ENCODE data around the gene CDK2AP2.

DNA sequence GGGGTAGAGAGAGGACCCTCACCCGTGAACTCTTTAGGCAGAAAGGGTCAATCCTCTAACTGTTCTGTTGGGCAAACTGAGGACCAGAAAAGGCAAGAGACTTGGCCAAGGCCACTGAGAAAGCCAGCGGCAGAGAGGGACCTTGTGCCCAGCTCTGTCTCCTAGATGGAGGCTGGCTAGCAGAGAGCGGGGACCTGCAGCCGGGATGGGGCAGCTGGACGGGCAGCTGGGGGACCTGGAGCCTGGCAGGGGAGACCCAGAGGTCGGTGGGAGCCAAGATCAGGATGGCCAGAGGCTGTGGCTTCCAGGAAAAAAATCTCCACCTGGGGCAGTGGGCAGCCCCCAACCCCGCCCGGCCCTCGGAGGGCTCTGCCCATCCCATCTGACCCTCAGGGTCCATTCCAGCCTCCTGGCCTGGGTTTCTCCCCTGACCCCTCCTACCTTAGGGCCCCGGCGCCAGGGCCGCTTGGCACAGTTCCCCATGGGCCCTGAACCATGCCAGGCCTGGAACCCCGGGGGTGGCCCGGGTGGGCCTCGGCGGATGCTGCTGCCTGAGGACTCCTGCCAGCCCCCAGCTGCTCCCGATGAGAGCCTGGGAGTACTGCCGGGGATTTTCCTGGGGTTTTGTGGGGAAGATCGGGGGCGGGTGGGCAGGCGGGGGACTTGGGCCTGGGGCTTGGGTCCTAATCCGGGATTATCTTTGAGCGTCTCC lies 15.0 kb upstream of the CDK2AP2 start, which contains the start of gene CABP2:
- TF ChIP-seq NRF1 (IDR thresholded peaks at IDR 0.05; ENCODE audit: low read depth, low read length) (no peak), CHD2 (IDR thresholded peaks at IDR 0.05; ENCODE audit: low read length, partially characterized antibody) (no peak), POLR2AphosphoS5 (IDR thresholded peaks at IDR 0.05; ENCODE audit: low read depth, low read length) (no peak)
- TF ChIP-seq, protein P1, sequence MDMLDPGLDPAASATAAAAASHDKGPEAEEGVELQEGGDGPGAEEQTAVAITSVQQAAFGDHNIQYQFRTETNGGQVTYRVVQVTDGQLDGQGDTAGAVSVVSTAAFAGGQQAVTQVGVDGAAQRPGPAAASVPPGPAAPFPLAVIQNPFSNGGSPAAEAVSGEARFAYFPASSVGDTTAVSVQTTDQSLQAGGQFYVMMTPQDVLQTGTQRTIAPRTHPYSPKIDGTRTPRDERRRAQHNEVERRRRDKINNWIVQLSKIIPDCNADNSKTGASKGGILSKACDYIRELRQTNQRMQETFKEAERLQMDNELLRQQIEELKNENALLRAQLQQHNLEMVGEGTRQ (IDR thresholded peaks at IDR 0.05; ENCODE audit: borderline replicate concordance, low read depth, low read length), result no peak
- TF ChIP-seq, protein P2, sequence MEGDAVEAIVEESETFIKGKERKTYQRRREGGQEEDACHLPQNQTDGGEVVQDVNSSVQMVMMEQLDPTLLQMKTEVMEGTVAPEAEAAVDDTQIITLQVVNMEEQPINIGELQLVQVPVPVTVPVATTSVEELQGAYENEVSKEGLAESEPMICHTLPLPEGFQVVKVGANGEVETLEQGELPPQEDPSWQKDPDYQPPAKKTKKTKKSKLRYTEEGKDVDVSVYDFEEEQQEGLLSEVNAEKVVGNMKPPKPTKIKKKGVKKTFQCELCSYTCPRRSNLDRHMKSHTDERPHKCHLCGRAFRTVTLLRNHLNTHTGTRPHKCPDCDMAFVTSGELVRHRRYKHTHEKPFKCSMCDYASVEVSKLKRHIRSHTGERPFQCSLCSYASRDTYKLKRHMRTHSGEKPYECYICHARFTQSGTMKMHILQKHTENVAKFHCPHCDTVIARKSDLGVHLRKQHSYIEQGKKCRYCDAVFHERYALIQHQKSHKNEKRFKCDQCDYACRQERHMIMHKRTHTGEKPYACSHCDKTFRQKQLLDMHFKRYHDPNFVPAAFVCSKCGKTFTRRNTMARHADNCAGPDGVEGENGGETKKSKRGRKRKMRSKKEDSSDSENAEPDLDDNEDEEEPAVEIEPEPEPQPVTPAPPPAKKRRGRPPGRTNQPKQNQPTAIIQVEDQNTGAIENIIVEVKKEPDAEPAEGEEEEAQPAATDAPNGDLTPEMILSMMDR (IDR thresholded peaks at IDR 0.05), result no peak
